GM21381 (cell line): ENCODE measurements around the gene LGALS4.
"Not testable (repeated sequence)": the region's sequence is repeated elsewhere in the genome, so short reads cannot be mapped to it uniquely, and the experiment has no call there.

Source experiments
- ATAC-seq: cut with Tn5 transposase; IDR thresholded peaks from one replicate; pipeline ENCODE4 v1.9.1; 2021; ENCODE audit warnings: mild to moderate bottlenecking, moderate library complexity; ENCODE audit not compliant: unreplicated experiment

Gene LGALS4

DNA sequence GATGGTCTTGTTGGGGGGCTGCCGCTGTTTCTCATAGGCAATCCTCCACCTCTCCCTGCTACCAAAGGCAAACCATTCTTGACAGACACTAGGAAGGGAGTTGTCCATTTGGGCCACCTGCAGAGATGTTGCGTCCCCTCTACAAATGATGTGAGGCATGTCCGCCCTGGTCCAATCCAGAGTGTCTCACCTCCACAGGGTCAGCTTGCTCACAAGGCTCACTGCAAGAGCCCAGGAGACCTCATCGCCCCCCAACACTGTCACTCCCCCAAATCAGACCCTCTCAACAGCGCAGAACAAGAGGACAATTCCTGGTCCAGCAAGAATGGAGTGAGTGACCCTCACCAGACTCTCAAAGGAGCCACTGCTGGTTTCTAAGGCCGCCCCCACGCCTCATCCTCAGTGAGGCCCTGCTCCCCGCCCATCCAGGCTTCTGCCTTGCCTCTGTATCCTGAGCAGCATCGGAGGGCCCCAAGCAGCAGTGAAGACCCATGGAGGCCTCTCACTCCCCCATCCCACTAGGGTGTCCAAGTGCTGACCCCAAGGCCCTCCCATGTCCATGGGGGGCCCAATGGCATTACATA, 30.5 kb upstream of the LGALS4 start:
- no peak for ATAC-seq

DNA sequence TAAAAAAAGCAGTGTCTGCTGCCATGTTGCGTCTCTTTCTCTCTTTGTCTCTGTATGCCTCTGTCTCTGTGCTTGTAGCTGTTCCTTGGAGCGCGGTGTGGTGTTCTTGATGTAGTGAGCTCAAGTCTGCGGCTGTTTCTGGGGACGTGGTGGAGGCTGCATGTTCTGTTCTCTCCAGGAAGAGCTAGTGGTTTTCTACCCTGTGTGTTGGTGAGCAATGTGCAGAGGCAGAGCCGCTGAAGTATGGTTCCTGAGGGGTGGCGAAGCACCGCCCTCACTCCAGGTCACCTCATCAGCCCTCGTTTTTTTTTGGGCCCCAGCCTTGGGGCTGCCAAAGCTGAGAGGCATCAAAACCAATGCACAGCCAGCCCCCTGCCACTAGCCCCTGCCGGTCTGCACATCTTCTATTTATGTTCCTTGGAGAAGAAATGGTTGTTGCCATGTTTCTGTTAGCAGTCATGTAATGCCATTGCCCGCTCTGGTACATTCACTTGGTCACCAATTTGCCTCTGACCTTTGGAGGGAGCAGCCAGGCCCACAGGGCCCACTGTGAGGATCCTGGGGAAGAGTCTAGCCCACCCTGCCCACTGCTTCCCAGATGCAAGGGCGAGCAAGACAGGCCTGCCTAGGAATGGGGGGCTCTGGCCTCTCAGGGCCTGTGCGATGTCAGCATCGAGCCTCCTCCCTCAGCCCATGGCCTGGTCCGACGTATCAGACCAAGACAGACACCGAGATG, 29.9 kb upstream of the LGALS4 start:
- ATAC-seq = no peak

GRCh38 chr19:38841787-38842438, 29.2 kb upstream of the LGALS4 start:
- ATAC-seq = no peak

GRCh38 chr19:38841180-38841766, 28.5 kb upstream of the LGALS4 start:
- ATAC-seq = no peak

- ATAC-seq = no peak
Measured at GRCh38 chr19:38840583-38840968, 27.8 kb upstream of the LGALS4 start.

DNA sequence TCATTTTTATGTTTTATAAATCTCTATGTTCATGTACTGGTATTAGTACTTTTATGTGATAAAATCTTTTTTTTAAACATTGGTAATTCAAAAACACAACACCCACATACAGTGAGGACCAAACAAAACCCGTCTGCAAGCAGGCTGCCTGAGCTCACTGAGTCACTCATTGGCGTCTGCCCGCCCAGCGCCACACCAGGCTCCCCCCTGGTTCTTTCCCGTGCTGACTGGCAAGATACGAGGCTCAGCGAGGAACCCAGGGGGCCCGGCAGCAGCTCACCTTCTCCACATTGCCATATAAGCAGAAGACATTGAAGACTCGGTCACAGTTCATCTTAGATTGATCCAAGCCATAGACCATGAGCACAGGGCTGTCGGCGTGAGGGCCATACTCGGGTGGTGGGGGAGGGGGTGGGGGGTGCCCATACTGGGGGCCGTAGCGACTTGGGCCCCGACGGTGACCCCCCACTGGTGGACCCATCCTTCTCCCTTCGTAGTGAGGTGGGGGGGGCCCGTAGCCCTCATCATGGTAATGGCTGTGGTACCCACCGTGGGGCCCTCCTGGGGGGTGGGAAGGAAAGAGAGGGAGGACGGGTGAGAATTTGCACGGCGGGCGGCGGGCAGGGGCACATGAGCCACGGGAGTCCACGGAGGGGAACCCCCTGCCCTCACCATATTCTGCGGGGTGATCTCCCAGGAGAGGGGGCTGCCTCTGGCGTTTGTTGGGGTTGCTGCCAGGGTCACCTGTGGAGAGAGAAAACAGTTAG, 27.3 kb upstream of the LGALS4 start:
- no peak for ATAC-seq

GRCh38 chr19:38838986-38839761, 26.4 kb upstream of the LGALS4 start:
- no peak for ATAC-seq

GRCh38 chr19:38838208-38838985, 25.7 kb upstream of the LGALS4 start:
- no peak for ATAC-seq

DNA sequence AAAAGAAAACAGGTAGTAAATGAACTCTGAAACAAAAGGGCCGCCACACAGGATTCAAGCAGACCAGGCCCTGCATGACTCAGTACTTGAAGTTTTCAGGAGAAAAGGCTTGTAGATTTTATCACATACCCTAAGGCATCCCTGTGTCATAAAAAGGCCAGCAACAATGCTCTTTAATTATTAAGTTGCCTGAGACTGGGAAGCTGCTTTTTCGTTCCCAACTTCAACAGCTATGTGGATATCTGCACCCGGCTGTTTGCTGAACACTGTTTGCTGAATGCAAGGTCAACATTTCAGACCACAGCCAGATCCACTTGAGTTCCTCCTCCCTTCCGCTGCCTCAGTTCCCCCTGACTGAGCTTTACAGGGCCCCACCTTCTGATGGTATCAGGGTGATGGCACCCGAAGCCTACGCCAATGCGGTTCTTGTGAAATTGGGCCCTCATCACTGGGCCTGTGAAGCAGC, 24.9 kb upstream of the LGALS4 start:
- no peak for ATAC-seq

- ATAC-seq = no peak
Measured at GRCh38 chr19:38836983-38837626, 24.4 kb upstream of the LGALS4 start.

DNA sequence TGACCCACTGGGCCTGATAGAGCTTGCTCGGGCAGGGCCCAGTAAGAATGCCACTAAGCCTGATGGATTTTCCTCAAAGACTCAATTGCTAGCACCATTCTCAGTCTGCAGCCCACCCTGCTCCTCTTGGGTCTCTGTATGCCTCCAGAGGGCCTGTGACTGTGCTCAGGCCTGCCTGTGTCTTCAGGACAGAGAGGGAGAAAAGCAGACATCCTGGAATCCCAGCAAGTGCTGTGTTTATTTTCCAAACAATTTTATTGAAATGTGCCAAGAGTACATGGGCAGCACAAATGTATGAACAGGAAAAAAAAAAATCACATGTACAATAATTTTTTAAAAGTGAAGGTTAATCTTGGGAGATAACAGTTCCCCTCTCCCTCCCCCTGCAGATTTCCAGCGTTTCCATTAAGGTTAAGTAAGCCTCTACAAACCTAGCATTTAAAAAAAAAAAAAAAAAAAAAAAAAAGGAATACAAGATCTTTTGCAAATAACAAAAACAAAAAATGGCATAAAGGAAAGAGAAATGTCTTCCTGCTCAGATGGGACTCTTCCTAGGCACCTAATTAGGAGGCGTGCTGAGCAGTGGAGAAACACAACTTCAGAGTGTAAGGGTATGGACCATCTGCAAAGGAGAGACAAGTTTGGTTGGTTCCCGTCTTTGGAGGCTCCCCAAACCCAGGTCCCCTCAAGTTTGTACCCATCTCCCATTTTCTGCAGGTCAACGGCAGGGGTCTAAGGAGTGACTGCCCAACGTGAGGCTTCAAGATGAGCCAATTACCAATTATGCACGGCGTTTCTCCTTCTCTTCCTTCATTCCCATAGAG, 23.6 kb upstream of the LGALS4 start:
- no peak for ATAC-seq

DNA sequence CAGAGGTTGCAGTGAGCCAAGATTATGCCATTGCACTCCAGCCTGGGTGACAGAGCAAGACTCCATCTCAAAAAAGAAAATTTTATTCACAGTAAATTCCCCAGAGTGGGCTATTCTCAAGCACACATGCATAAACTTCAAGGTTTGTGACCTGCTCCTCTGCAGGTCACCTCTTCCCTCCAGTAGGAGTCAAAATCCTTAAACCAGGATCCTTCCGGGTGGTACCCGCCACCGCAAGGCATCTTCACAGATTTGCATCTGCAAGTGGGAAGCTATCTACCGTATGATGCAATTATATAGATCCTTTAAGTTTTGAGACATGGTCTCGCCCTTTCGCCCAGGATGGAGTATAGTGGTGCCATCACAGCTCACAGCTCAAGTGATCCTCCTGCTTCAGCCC, 21.8 kb upstream of the LGALS4 start:
- ATAC-seq = no peak

DNA sequence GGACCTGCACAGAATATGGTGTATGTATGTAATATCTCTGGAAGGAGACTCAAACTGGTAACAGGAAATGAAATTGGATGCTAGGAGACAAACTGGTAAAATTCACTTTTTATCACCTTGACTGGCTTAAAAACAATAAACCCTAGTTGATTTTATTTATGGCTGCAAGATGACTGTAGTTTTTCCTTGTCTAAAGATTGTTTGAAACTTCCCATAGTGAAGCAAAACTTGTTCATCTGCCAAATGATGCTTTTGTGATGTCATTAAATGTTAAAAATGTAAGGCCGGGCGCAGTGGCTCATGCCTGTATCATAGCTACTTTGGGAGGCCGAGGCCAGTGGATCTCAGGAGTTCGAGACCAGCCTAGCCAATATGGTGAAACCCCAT, 21.4 kb upstream of the LGALS4 start:
- ATAC-seq = no peak

GRCh38 chr19:38833092-38833425, 20.3 kb upstream of the LGALS4 start:
- ATAC-seq = no peak

DNA sequence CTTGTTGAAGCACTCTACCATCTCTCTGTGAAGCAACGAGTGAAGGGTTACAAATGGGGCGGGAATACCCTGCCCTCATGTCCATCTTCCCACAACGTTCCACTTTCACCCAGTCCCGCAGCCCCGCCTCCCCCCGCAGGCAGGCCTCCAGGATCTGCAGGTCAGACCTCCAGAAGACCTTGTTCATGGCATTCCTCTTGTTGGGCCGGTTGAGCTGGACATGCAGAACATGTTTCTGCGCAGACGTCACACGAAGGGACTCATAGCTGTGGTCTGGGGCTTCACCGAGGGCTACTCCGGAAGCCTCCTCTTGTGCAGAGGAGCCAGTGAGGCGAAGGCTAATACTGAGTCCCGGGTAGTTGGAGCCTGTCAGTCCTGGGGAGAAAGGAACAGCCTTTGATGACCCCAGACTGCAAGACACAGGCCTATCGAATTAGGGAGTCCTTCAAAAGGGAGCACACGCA, 18.4 kb upstream of the LGALS4 start:
- peak; percentile 43 for ATAC-seq

- ATAC-seq = no peak
Measured at GRCh38 chr19:38830039-38830733, 17.4 kb upstream of the LGALS4 start.

DNA sequence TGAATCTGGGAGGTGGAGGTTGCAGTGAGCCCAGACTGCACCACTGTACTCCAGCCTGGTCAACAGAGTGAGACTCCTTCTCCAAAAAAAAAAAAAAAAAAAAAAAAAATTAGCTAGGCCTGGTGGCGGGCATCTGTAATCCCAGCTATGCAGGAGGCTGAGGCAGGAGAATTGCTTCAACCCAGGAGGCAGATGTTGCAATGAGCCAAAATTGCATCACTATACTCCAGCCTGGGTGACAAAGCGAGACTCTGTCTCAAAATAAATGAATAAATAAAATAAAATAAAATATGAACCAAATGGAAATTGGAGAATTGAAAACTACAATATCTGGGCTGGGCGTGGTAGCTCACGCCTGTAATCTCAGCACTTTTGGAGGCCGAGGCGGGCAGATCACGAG, 16.5 kb upstream of the LGALS4 start:
- not testable (repeated sequence) for ATAC-seq
